ENCODE data around the gene NPLOC4.

The NPLOC4 gene

GRCh38 chr17:81563861-81564586 is 72.9 kb downstream of the NPLOC4 start:
- DNase-seq = no peak

GRCh38 chr17:81561494-81561885 is 75.4 kb downstream of the NPLOC4 start:
- no peak for DNase-seq

- no peak for DNase-seq
Measured at GRCh38 chr17:81558941-81559806, 77.7 kb downstream of the NPLOC4 start.

GRCh38 chr17:81558115-81558468 is 78.8 kb downstream of the NPLOC4 start:
- DNase-seq = no peak

GRCh38 chr17:81557276-81558114 is 79.4 kb downstream of the NPLOC4 start:
- no peak for DNase-seq

GRCh38 chr17:81556863-81557262 is 80.0 kb downstream of the NPLOC4 start:
- no peak for DNase-seq

GRCh38 chr17:81556175-81556691 is 80.7 kb downstream of the NPLOC4 start:
- DNase-seq = no peak

GRCh38 chr17:81553616-81554181 is 83.2 kb downstream of the NPLOC4 start:
- DNase-seq = peak in 1 of 2 donors; percentile 28

- DNase-seq = peak; percentile 83
Measured at GRCh38 chr17:81553018-81553615, 83.8 kb downstream of the NPLOC4 start.

GRCh38 chr17:81552244-81553017 is 84.5 kb downstream of the NPLOC4 start, which contains the start of gene FAAP100:
Gene FAAP100, minus strand, starts transcription at chr17:81552353. Its CDS starts 23 bp downstream, at chr17:81552330.
- peak; percentile 82 to 86 for DNase-seq

GRCh38 chr17:81551458-81552243 is 85.3 kb downstream of the NPLOC4 start:
- peak; percentile 34 for DNase-seq

- DNase-seq = no peak
Measured at GRCh38 chr17:81550830-81551457, 86.0 kb downstream of the NPLOC4 start.

GRCh38 chr17:81550285-81550684 is 86.6 kb downstream of the NPLOC4 start:
- DNase-seq = no peak

GRCh38 chr17:81549826-81550225 is 87.1 kb downstream of the NPLOC4 start:
- DNase-seq = no peak

GRCh38 chr17:81549031-81549557 is 87.8 kb downstream of the NPLOC4 start:
- no peak for DNase-seq

GRCh38 chr17:81547614-81547982 is 89.3 kb downstream of the NPLOC4 start:
- DNase-seq = no peak

- no peak for DNase-seq
Measured at GRCh38 chr17:81546906-81547613, 89.9 kb downstream of the NPLOC4 start.

GRCh38 chr17:81545160-81545949 is 91.6 kb downstream of the NPLOC4 start:
- no peak for DNase-seq

All from stimulated activated CD4-positive, alpha-beta T cell treated with anti-CD3 and anti-CD28 coated beads, Interleukin-2, amount 100 ng/mL, for 24 hours (primary cell).